PC-9 (cell line): Measurements from ENCODE around the gene HAP1.

Experiments used
- CTCF ChIP-seq: fragments of 200-600 bp; sonication (generic); conservative IDR thresholded peaks from 2 replicates; pipeline ENCODE4 v1.6.1; 2017; ENCODE audit warnings: mixed run types, antibody characterized with exemption, mild to moderate bottlenecking, moderate library complexity
- EZH2 ChIP-seq: fragments of 200-600 bp; sonication (generic); IDR thresholded peaks from 2 replicates; pipeline ENCODE4 v1.8.0; 2017; ENCODE audit warnings: antibody characterized with exemption, low read depth

GRCh38 chr17:41688641-41689496, 45.6 kb downstream of the HAP1 start, which contains the start of gene EIF1:
- TF ChIP-seq CTCF = no peak
- TF ChIP-seq EZH2 = no peak
